ENCODE measurements around the gene TECTB. TPM values are rescaled to one million over a fixed set of nuclear protein-coding genes. Genes with fewer than 3 reads are reported as not detected.

Gene TECTB
- total and polyA plus RNA-seq, 12 donors: not detected

DNA sequence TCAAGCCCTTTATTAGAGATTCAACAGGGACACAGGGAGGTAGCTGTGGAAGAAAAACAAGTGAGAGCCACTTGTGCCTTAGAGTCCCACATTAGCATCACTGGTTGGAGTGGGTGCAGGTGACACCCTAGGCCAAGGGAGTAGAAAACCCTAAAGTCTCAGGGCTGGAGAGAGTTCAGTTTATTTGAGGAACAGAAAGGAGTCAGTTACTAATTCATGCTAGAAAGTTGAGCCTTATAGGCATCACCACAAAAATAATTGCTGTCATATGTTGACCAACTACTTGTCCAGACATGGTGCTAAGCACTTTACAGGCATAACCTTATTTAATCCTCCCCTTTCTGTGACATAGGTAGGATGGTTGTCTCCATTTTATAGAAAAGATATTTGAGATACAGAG lies 69.8 kb downstream of the TECTB start:
- Histone ChIP-seq H3K9me3 (no peaks in the 10 kb centered on the region), H3K4me3 (no peak overlapping the region), H3K27me3 (no peaks in the 10 kb centered on the region), H3K4me1 (peaks cover 0 to 6% (median 0%) of the 10 kb centered on the region in 9 donors), H3K36me3 (no peaks in the 10 kb centered on the region), H3K27ac (no peak overlapping the region)
- ATAC-seq: no peak
- TF ChIP-seq, protein P1, sequence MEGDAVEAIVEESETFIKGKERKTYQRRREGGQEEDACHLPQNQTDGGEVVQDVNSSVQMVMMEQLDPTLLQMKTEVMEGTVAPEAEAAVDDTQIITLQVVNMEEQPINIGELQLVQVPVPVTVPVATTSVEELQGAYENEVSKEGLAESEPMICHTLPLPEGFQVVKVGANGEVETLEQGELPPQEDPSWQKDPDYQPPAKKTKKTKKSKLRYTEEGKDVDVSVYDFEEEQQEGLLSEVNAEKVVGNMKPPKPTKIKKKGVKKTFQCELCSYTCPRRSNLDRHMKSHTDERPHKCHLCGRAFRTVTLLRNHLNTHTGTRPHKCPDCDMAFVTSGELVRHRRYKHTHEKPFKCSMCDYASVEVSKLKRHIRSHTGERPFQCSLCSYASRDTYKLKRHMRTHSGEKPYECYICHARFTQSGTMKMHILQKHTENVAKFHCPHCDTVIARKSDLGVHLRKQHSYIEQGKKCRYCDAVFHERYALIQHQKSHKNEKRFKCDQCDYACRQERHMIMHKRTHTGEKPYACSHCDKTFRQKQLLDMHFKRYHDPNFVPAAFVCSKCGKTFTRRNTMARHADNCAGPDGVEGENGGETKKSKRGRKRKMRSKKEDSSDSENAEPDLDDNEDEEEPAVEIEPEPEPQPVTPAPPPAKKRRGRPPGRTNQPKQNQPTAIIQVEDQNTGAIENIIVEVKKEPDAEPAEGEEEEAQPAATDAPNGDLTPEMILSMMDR (IDR thresholded peaks at IDR 0.05): no peak
- no peak for DNase-seq
- intact Hi-C loops (cut with DNase I): no loop called here

Small RNAs within 50 kb of the gene (microRNA-seq; reads per million reads assigned to microRNA genes)
- gene MIR6715A (0 reads per million in 2 donors), gene MIR6715B (0 reads per million in 2 donors)

Other genes starting within 250 kb of the TECTB start
- gene GPAM, start 99.6 kb upstream of the TECTB start, total RNA-seq: 10 to 100 TPM; 12.2 to 36.6 (median 20.9) TPM
- 10 to 100 TPM; 10.7 TPM for gene GPAM, start 99.6 kb upstream of the TECTB start, polyA plus RNA-seq
- gene ACSL5, start 90.7 kb downstream of the TECTB start, total RNA-seq: 10 to 100 TPM in 2 of 10 donors, 1 to 10 TPM in 8; 3.1 to 17.4 (median 5.9) TPM
- gene ACSL5, start 90.7 kb downstream of the TECTB start, polyA plus RNA-seq: 1 to 10 TPM; 7.3 to 8.9 TPM
- gene ZDHHC6, start 163.5 kb downstream of the TECTB start, total RNA-seq: 10 to 100 TPM; 11.0 to 19.3 (median 15.2) TPM
- gene ZDHHC6, start 163.5 kb downstream of the TECTB start, polyA plus RNA-seq: 10 to 100 TPM; 19.4 to 34.5 TPM
- gene VTI1A, start 163.8 kb downstream of the TECTB start, total RNA-seq: 10 to 100 TPM; 15.7 to 24.5 (median 21.1) TPM
- gene VTI1A, start 163.8 kb downstream of the TECTB start, polyA plus RNA-seq: 1 to 10 TPM; 6.2 to 8.2 TPM